Right atrium auricular region (tissue), 2 donors: ENCODE results near the gene ZBTB40. TPM values are rescaled to one million over a fixed set of nuclear protein-coding genes. Genes with fewer than 3 reads are reported as not detected.

Experiments used
- DNase-seq: peaks from one replicate; pipeline ENCODE4 v3.0.0-alpha.2; 2019; ENCODE audit warnings: low spot score
- H3K27ac ChIP-seq, 2 donors: fragments of 200-600 bp; sonication (generic); 1 replicate in 1 of 2; 2 replicates in 1 of 2; pipeline ENCODE4 v1.5.1; 2016 to 2019
- H3K27me3 ChIP-seq, 2 donors: fragments of 200-600 bp; sonication (generic); one replicate each; pipeline versions ENCODE4 v1.5.1 to v1.6.0; 2017 to 2019
- H3K36me3 ChIP-seq: fragments of 200-600 bp; sonication (generic); one replicate; pipeline ENCODE4 v1.5.1; 2016
- H3K4me1 ChIP-seq, 2 donors: fragments of 200-600 bp; sonication (generic); one replicate each; pipeline versions ENCODE4 v1.5.1 to v1.6.0; 2017 to 2019
- H3K4me3 ChIP-seq, 2 donors: fragments of 200-600 bp; sonication (generic); 1 replicate in 1 of 2; 2 replicates in 1 of 2; pipeline ENCODE4 v1.5.1; 2017 to 2019; ENCODE audit warnings: mild to moderate bottlenecking in 1 of 2, moderate library complexity in 1 of 2
- H3K9me3 ChIP-seq, 2 donors: fragments of 200-600 bp; sonication (generic); one replicate each; pipeline ENCODE4 v1.5.1; 2019
- CTCF ChIP-seq, 2 donors: fragments of 200-600 bp; sonication (generic); IDR thresholded peaks; one replicate each; pipeline ENCODE4 v1.5.1; 2019; ENCODE audit warnings: antibody characterized with exemption in 2 of 2
- total RNA-seq, 2 donors: library from RNA; depleted of rRNA; stranded (reverse); fragments of >200 nt; gene quantifications; one replicate each; pipeline ENCODE4 v1.1.0, GENCODE V29; 2016

Gene ZBTB40
- total RNA-seq, 2 donors from 2014 or later = 10.4 to 12.5 TPM

- Histone ChIP-seq H3K4me1 (peaks cover 0 to 48% of the 10 kb centered on the region in 2 donors), H3K27ac (peak overlapping the region in 1 of 2 donors; percentile 44), H3K9me3 (no peaks in the 10 kb centered on the region), H3K4me3 (no peak overlapping the region), H3K27me3 (no peaks in the 10 kb centered on the region), H3K36me3 (no peaks in the 10 kb centered on the region)
- no peak for TF ChIP-seq CTCF (IDR thresholded peaks at IDR 0.05)
- no peak for DNase-seq
Measured at GRCh38 chr1:22472596-22472995, 20.9 kb downstream of the ZBTB40 start.

- TF ChIP-seq CTCF (IDR thresholded peaks at IDR 0.05) = no peak
- no peaks in the 10 kb centered on the region for H3K36me3 ChIP-seq
- no peaks in the 10 kb centered on the region for H3K27me3 ChIP-seq
- peaks cover 0 to 48% of the 10 kb centered on the region in 2 donors for H3K4me1 ChIP-seq
- no peak for DNase-seq
- no peak overlapping the region for H3K4me3 ChIP-seq
- H3K27ac ChIP-seq = peak overlapping the region in 1 of 2 donors; percentile 34
- no peaks in the 10 kb centered on the region for H3K9me3 ChIP-seq
Measured at GRCh38 chr1:22473952-22474351, 22.3 kb downstream of the ZBTB40 start.

GRCh38 chr1:22476566-22476965 lies 24.9 kb downstream of the ZBTB40 start:
- Histone ChIP-seq H3K4me3 (no peak overlapping the region), H3K4me1 (peaks cover 0 to 28% of the 10 kb centered on the region in 2 donors), H3K27me3 (no peaks in the 10 kb centered on the region), H3K9me3 (no peaks in the 10 kb centered on the region), H3K36me3 (no peaks in the 10 kb centered on the region), H3K27ac (no peak overlapping the region)
- DNase-seq = no peak
- no peak for TF ChIP-seq CTCF (IDR thresholded peaks at IDR 0.05)

- no peak for DNase-seq
- no peak overlapping the region for H3K27ac ChIP-seq
- no peaks in the 10 kb centered on the region for H3K27me3 ChIP-seq
- peaks cover 0 to 3% of the 10 kb centered on the region in 2 donors for H3K9me3 ChIP-seq
- H3K4me3 ChIP-seq = no peak overlapping the region
- no peak for TF ChIP-seq CTCF (IDR thresholded peaks at IDR 0.05)
- H3K36me3 ChIP-seq = no peaks in the 10 kb centered on the region
- peaks cover 0 to 21% of the 10 kb centered on the region in 2 donors for H3K4me1 ChIP-seq
Measured at GRCh38 chr1:22483121-22483520, 31.5 kb downstream of the ZBTB40 start.

GRCh38 chr1:22484706-22485345 lies 33.2 kb downstream of the ZBTB40 start:
- Histone ChIP-seq H3K27ac (no peak overlapping the region), H3K9me3 (peaks cover 0 to 3% of the 10 kb centered on the region in 2 donors), H3K4me3 (no peak overlapping the region), H3K36me3 (no peaks in the 10 kb centered on the region), H3K27me3 (no peaks in the 10 kb centered on the region), H3K4me1 (peaks cover 0 to 24% of the 10 kb centered on the region in 2 donors)
- TF ChIP-seq CTCF (IDR thresholded peaks at IDR 0.05) = no peak
- no peak for DNase-seq

- H3K27ac ChIP-seq = no peak overlapping the region
- no peaks in the 10 kb centered on the region for H3K27me3 ChIP-seq
- no peak for DNase-seq
- no peaks in the 10 kb centered on the region for H3K36me3 ChIP-seq
- H3K4me3 ChIP-seq = no peak overlapping the region
- peaks cover 0 to 3% of the 10 kb centered on the region in 2 donors for H3K9me3 ChIP-seq
- H3K4me1 ChIP-seq = peaks cover 0 to 24% of the 10 kb centered on the region in 2 donors
- no peak for TF ChIP-seq CTCF (IDR thresholded peaks at IDR 0.05)
Measured at GRCh38 chr1:22485431-22485830, 33.8 kb downstream of the ZBTB40 start.
